Ammon's horn (tissue), 1 donor: ENCODE results near the gene BCORL1.
A peak's percentile ranks its signal among the peaks of the same experiment; 100 is the strongest.

Experiments
- DNase-seq: peaks from one replicate; pipeline ENCODE4 v3.0.0-alpha.2; 2016; ENCODE audit warnings: low spot score

BCORL1 gene

GRCh38 chrX:130014356-130014755 lies 31.9 kb downstream of the BCORL1 start:
- DNase-seq: no peak

GRCh38 chrX:130014770-130015169 lies 32.3 kb downstream of the BCORL1 start:
- no peak for DNase-seq

- no peak for DNase-seq
Observed at GRCh38 chrX:130015181-130015580, 32.7 kb downstream of the BCORL1 start.

GRCh38 chrX:130018143-130018542 lies 35.7 kb downstream of the BCORL1 start:
- no peak for DNase-seq

- DNase-seq: no peak
Observed at GRCh38 chrX:130020661-130021324, 38.4 kb downstream of the BCORL1 start.

GRCh38 chrX:130024127-130024526 lies 41.7 kb downstream of the BCORL1 start:
- peak; percentile 58 for DNase-seq

- DNase-seq: no peak
Observed at GRCh38 chrX:130025256-130025655, 42.8 kb downstream of the BCORL1 start.

- no peak for DNase-seq
Observed at GRCh38 chrX:130027569-130027968, 45.1 kb downstream of the BCORL1 start.

- DNase-seq: peak; percentile 4
Observed at GRCh38 chrX:130028196-130028595, 45.8 kb downstream of the BCORL1 start.

GRCh38 chrX:130030826-130031225 lies 48.4 kb downstream of the BCORL1 start:
- DNase-seq: peak; percentile 17

- no peak for DNase-seq
Observed at GRCh38 chrX:130032552-130032951, 50.1 kb downstream of the BCORL1 start.

- DNase-seq: no peak
Observed at GRCh38 chrX:130034178-130034577, 51.7 kb downstream of the BCORL1 start.

GRCh38 chrX:130039847-130040246 lies 57.4 kb downstream of the BCORL1 start:
- no peak for DNase-seq

- no peak for DNase-seq
Observed at GRCh38 chrX:130047416-130047815, 65.0 kb downstream of the BCORL1 start.

- no peak for DNase-seq
Observed at GRCh38 chrX:130048686-130049222, 66.3 kb downstream of the BCORL1 start.

- DNase-seq: no peak
Observed at GRCh38 chrX:130049821-130050220, 67.4 kb downstream of the BCORL1 start.

GRCh38 chrX:130051176-130051845 lies 68.9 kb downstream of the BCORL1 start:
- DNase-seq: no peak

- DNase-seq: no peak
Observed at GRCh38 chrX:130053236-130053635, 70.8 kb downstream of the BCORL1 start.

GRCh38 chrX:130055103-130055502 lies 72.7 kb downstream of the BCORL1 start:
- no peak for DNase-seq

GRCh38 chrX:130055899-130056298 lies 73.5 kb downstream of the BCORL1 start:
- no peak for DNase-seq

- DNase-seq: no peak
Observed at GRCh38 chrX:130057209-130057608, 74.8 kb downstream of the BCORL1 start.

- no peak for DNase-seq
Observed at GRCh38 chrX:130058652-130059051, 76.2 kb downstream of the BCORL1 start.
